HL-60/S4 treated with retinoic acid at 250 ng/mL for 4 days and 3 days (cell line): ENCODE measurements around the gene PI4K2B.
"Not testable (repeated sequence)": the region's sequence is repeated elsewhere in the genome, so short reads cannot be mapped to it uniquely, and the experiment has no call there.

ENCODE experiments used
- in situ Hi-C: fragments of 300-500 bp; cut with MboI; formaldehyde crosslinking; loops from 2 replicates; pipeline ENCODE4 v1.7.0; 2022; ENCODE audit warnings: low sequenced_read_pairs

PI4K2B gene

GRCh38 chr4:25302626-25303025, 68.8 kb downstream of the PI4K2B start:
- in situ Hi-C loops: no loop called here

- in situ Hi-C loops: no loop called here
Observed at GRCh38 chr4:25303578-25303977, 69.7 kb downstream of the PI4K2B start.

- in situ Hi-C loops: no loop called here
Observed at GRCh38 chr4:25306518-25307057, 72.8 kb downstream of the PI4K2B start.

- in situ Hi-C loops: no loop called here
Observed at GRCh38 chr4:25307596-25307995, 73.8 kb downstream of the PI4K2B start.

GRCh38 chr4:25308306-25308705, 74.5 kb downstream of the PI4K2B start:
- in situ Hi-C loops: no loop called here

GRCh38 chr4:25308761-25309160, 74.9 kb downstream of the PI4K2B start:
- in situ Hi-C loops: no loop called here

- in situ Hi-C loops: no loop called here
Observed at GRCh38 chr4:25310066-25310802, 76.4 kb downstream of the PI4K2B start.

GRCh38 chr4:25310803-25311166, 77.0 kb downstream of the PI4K2B start:
- in situ Hi-C loops: no loop called here

- in situ Hi-C loops: no loop called here
Observed at GRCh38 chr4:25312496-25313200, 78.8 kb downstream of the PI4K2B start, which contains the start of gene ZCCHC4. ZCCHC4 (plus strand) TSS chr4:25312774; CDS start chr4:25312810, 36 bp downstream.

GRCh38 chr4:25313201-25313895, 79.5 kb downstream of the PI4K2B start:
- in situ Hi-C loops: no loop called here

GRCh38 chr4:25320336-25320735, 86.5 kb downstream of the PI4K2B start:
- in situ Hi-C loops: no loop called here

- in situ Hi-C loops: no loop called here
Observed at GRCh38 chr4:25320773-25321172, 86.9 kb downstream of the PI4K2B start.

- in situ Hi-C loops: no loop called here
Observed at GRCh38 chr4:25321703-25322102, 87.9 kb downstream of the PI4K2B start.

GRCh38 chr4:25328463-25328862, 94.6 kb downstream of the PI4K2B start:
- in situ Hi-C loops: not testable (repeated sequence)
